Cerebellar cortex (tissue), 1 donor: ENCODE data around the gene SST.
"Not testable (repeated sequence)": the region's sequence is repeated elsewhere in the genome, so short reads cannot be mapped to it uniquely, and the experiment has no call there.

Source experiments
- DNase-seq: peaks from one replicate; pipeline ENCODE4 v3.0.0-alpha.2; 2015; ENCODE audit warnings: low spot score

SST gene

GRCh38 chr3:187684444-187684843 lies 14.2 kb upstream of the SST start:
- no peak for DNase-seq

- DNase-seq: not testable (repeated sequence)
Measured at GRCh38 chr3:187681756-187682155, 11.6 kb upstream of the SST start.

GRCh38 chr3:187679638-187680396 lies 9.6 kb upstream of the SST start:
- DNase-seq: peak; percentile 74

- peak; percentile 24 for DNase-seq
Measured at GRCh38 chr3:187678726-187679268, 8.6 kb upstream of the SST start.

- no peak for DNase-seq
Measured at GRCh38 chr3:187677604-187678003, 7.4 kb upstream of the SST start.

GRCh38 chr3:187673012-187673411 lies 2.8 kb upstream of the SST start:
- DNase-seq: no peak

GRCh38 chr3:187667526-187667925 lies 2.7 kb downstream of the SST start:
- DNase-seq: no peak

- DNase-seq: no peak
Measured at GRCh38 chr3:187665764-187666402, 4.3 kb downstream of the SST start.

GRCh38 chr3:187665010-187665409 lies 5.2 kb downstream of the SST start:
- no peak for DNase-seq

GRCh38 chr3:187662848-187663409 lies 7.3 kb downstream of the SST start:
- DNase-seq: no peak

GRCh38 chr3:187661267-187661666 lies 8.9 kb downstream of the SST start:
- DNase-seq: no peak

GRCh38 chr3:187651282-187651681 lies 18.9 kb downstream of the SST start:
- no peak for DNase-seq

GRCh38 chr3:187648177-187648576 lies 22.0 kb downstream of the SST start:
- no peak for DNase-seq

- no peak for DNase-seq
Measured at GRCh38 chr3:187646906-187647660, 23.1 kb downstream of the SST start.

GRCh38 chr3:187645379-187645778 lies 24.8 kb downstream of the SST start:
- DNase-seq: not testable (repeated sequence)

- DNase-seq: no peak
Measured at GRCh38 chr3:187642861-187643260, 27.3 kb downstream of the SST start.

GRCh38 chr3:187641320-187642016 lies 28.7 kb downstream of the SST start:
- no peak for DNase-seq

- DNase-seq: no peak
Measured at GRCh38 chr3:187640569-187641059, 29.6 kb downstream of the SST start.

- DNase-seq: no peak
Measured at GRCh38 chr3:187639927-187640568, 30.1 kb downstream of the SST start.

GRCh38 chr3:187636528-187636927 lies 33.7 kb downstream of the SST start:
- no peak for DNase-seq

- DNase-seq: no peak
Measured at GRCh38 chr3:187630404-187630803, 39.8 kb downstream of the SST start.
